Measurements from ENCODE around the gene NOLC1.
"Not testable (repeated sequence)": the region's sequence is repeated elsewhere in the genome, so short reads cannot be mapped to it uniquely, and the experiment has no call there.

The NOLC1 gene

GRCh38 chr10:102159051-102159597, 6.9 kb downstream of the NOLC1 start:
- no peak for DNase-seq

- no peak for DNase-seq
Measured at GRCh38 chr10:102159831-102160230, 7.6 kb downstream of the NOLC1 start.

- DNase-seq = no peak
Measured at GRCh38 chr10:102163342-102163989, 11.3 kb downstream of the NOLC1 start.

GRCh38 chr10:102167861-102168260, 15.7 kb downstream of the NOLC1 start:
- no peak for DNase-seq

- no peak for DNase-seq
Measured at GRCh38 chr10:102170602-102171001, 18.4 kb downstream of the NOLC1 start.

- DNase-seq = no peak
Measured at GRCh38 chr10:102172288-102172687, 20.1 kb downstream of the NOLC1 start.

GRCh38 chr10:102175415-102175814, 23.2 kb downstream of the NOLC1 start:
- no peak for DNase-seq

GRCh38 chr10:102184606-102185005, 32.4 kb downstream of the NOLC1 start:
- DNase-seq = no peak

- no peak for DNase-seq
Measured at GRCh38 chr10:102185272-102185671, 33.1 kb downstream of the NOLC1 start.

- no peak for DNase-seq
Measured at GRCh38 chr10:102185811-102186527, 33.8 kb downstream of the NOLC1 start.

GRCh38 chr10:102188298-102188940, 36.2 kb downstream of the NOLC1 start:
- no peak for DNase-seq

- DNase-seq = not testable (repeated sequence)
Measured at GRCh38 chr10:102188941-102189898, 37.0 kb downstream of the NOLC1 start.

GRCh38 chr10:102191956-102192355, 39.8 kb downstream of the NOLC1 start:
- DNase-seq = no peak

- no peak for DNase-seq
Measured at GRCh38 chr10:102195296-102195870, 43.2 kb downstream of the NOLC1 start.

- no peak for DNase-seq
Measured at GRCh38 chr10:102196893-102197292, 44.7 kb downstream of the NOLC1 start.

- DNase-seq = no peak
Measured at GRCh38 chr10:102198027-102198426, 45.8 kb downstream of the NOLC1 start.

GRCh38 chr10:102200751-102201640, 48.8 kb downstream of the NOLC1 start:
- DNase-seq = no peak

GRCh38 chr10:102202386-102202785, 50.2 kb downstream of the NOLC1 start:
- no peak for DNase-seq

GRCh38 chr10:102208311-102209035, 56.3 kb downstream of the NOLC1 start:
- peak; percentile 57 for DNase-seq

GRCh38 chr10:102211615-102212299, 59.6 kb downstream of the NOLC1 start:
- no peak for DNase-seq

Data from NCI-H1105 treated with DMSO at 0.1 percent for 48 hours (cell line).